H1 (cell line): ENCODE data around the gene SLC13A2.

Source experiments
- BACH1 ChIP-seq: IDR thresholded peaks from 2 replicates; pipeline ENCODE4 v1.6.1; 2012; ENCODE audit warnings: low read length, improper control_type of control experiment
- CEBPB ChIP-seq: IDR thresholded peaks from 2 replicates; pipeline ENCODE4 v1.6.1; 2012; ENCODE audit warnings: low read depth, low read length
- CREB1 ChIP-seq: IDR thresholded peaks from 2 replicates; pipeline ENCODE4 v1.6.1; 2012; ENCODE audit warnings: inconsistent platforms
- CTCF ChIP-seq, 3 experiments: IDR thresholded peaks; 1 replicate in 2 of 3; 2 replicates in 1 of 3; pipeline versions ENCODE4 v1.5.1 to v1.6.1; 2011; ENCODE audit warnings: low read length in 3 of 3, mild to moderate bottlenecking in 3 of 3, inconsistent platforms in 2 of 3, low read depth in 1 of 3, moderate library complexity in 1 of 3; ENCODE audit not compliant: insufficient read depth in 1 of 3; ENCODE audit errors: control extremely low read depth in 1 of 3
- EZH2 ChIP-seq: fragments of 200-600 bp; sonication (generic); IDR thresholded peaks from 2 replicates; pipeline ENCODE4 v1.7.1; 2012; ENCODE audit warnings: low read depth, mild to moderate bottlenecking, moderate library complexity, low read length, inconsistent platforms; ENCODE audit not compliant: severe bottlenecking
- HDAC6 ChIP-seq: IDR thresholded peaks from one replicate; pipeline ENCODE4 v1.7.1; 2012; ENCODE audit warnings: low read depth, mild to moderate bottlenecking, inconsistent platforms, low read length, moderate library complexity
- POLR2A ChIP-seq, 2 experiments: IDR thresholded peaks; 1 replicate in 1 of 2; 2 replicates in 1 of 2; pipeline ENCODE4 v1.6.1; 2011; ENCODE audit warnings: low read depth in 2 of 2, low read length in 2 of 2, mild to moderate bottlenecking in 2 of 2; ENCODE audit errors: control extremely low read depth in 1 of 2

- TF ChIP-seq HDAC6 (no peak), CEBPB (no peak), POLR2A (IDR thresholded peaks at IDR 0.05; ENCODE audit: control extremely low read depth in 1 of 2, low read depth in 2 of 2, low read length in 2 of 2) (no peak), EZH2 (no peak), CTCF (IDR thresholded peaks at IDR 0.05; ENCODE audit: control extremely low read depth in 1 of 3, insufficient read depth in 1 of 3, low read depth in 1 of 3, low read length in 3 of 3) (no peak), CREB1 (no peak), BACH1 (no peak)
These were observed 1.7 kb upstream of the SLC13A2 start for GRCh38 chr17:28471531-28472342.
